HG03342 (cell line): ENCODE results near the gene ANKRD42.
"Not testable (repeated sequence)": the region's sequence is repeated elsewhere in the genome, so short reads cannot be mapped to it uniquely, and the experiment has no call there.

Experiments used
- ATAC-seq: cut with Tn5 transposase; IDR thresholded peaks from one replicate; pipeline ENCODE4 v1.9.1; 2021; ENCODE audit warnings: mild to moderate bottlenecking, moderate library complexity; ENCODE audit not compliant: unreplicated experiment

The ANKRD42 gene

GRCh38 chr11:83235825-83236224 is 42.3 kb downstream of the ANKRD42 start:
- no peak for ATAC-seq

DNA sequence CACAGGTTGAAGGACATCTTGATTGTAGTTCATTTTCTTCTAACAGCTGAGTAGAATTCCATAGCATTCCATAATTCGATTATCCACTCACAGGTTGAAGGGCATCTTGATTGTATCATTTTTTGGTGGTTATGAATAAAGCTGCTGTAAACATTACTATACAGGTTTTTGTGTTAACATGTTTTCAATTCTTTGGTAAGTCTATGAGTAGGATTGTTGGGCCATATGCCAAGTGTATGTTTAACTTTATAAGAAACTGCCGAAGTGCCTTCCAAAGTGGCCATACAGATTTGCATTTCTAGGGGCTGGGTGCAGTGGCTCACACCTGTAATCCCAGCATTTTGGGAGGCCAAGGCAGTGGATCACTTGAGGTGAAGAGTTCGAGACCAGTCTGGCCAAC is 44.6 kb downstream of the ANKRD42 start:
- ATAC-seq = no peak

DNA sequence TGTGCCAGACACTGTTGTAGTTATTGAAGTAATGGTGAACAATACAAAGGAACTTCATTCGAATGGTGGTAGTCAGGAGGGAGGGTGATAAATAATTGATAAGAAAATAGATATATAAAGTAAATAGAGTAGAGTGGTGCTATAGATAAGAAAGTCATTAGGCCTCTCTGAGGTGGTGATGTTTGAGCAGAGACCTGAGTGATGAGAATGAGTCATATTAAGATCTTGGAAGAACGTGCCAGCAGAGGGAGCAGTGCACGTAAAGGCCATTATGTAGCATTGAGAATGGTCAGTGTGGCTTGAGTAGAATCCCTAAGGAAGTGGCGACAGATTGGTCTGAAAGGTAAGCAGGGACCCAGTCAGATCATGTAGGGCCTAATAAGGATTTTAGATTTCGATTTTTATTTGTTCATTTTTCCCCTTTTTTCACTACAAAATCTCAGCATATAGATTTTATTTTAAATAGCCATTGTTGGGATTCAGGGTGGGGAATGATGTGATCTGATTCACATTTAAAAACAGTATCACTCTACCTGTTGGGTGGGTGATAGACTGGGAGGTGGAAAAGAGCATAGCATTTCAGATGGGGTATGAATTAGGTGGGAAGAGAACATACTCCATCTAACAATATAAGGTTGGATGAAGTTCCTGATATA is 47.9 kb downstream of the ANKRD42 start:
- ATAC-seq = peak; percentile 69

DNA sequence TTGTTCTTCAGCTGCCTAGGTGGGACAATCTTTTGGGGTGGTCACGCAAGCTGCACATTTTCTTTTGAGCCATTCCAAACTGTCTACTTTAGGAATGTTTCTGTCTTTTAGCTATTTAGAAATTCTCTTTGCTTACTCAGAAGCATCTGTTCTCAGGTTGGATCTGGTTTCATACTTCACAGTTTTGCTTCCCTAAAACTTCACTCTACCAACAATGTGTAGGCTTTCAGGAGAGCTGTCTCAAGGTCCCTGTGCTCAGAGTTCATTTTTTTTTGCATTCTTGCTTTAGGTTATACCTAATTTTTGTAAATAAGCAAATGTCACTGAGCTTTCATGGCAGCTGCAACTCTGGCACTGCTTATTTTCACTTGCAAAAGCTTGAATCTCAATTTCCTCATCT is 55.9 kb downstream of the ANKRD42 start:
- ATAC-seq = no peak

DNA sequence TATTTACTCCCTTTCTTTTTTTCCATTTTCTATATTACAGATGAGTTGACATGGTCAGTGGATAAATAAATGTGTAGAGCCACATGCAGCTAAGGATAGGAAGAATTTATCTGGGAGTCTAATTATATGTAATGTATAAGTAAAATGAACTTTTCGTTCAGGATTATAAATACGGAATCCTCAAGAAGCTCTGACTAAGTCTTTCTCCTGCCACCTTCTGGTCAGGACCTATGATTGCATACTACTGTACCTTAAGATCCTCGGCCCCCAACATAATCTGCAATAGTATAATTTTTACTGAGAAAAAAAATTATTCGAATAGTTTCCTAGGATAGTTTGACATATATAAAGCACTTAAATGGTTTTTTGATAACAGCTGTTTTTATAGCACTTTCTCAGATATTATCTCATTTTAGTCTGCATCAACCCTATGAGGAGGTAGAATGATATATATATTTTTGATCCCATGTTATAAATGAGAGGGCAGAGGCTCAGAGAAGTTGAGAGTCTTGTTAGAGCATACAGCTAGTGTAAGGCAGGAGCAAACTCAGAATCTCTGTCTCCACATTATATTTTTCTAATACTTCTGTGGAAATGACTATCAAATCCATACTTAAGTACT is 56.6 kb downstream of the ANKRD42 start:
- peak; percentile 67 for ATAC-seq

DNA sequence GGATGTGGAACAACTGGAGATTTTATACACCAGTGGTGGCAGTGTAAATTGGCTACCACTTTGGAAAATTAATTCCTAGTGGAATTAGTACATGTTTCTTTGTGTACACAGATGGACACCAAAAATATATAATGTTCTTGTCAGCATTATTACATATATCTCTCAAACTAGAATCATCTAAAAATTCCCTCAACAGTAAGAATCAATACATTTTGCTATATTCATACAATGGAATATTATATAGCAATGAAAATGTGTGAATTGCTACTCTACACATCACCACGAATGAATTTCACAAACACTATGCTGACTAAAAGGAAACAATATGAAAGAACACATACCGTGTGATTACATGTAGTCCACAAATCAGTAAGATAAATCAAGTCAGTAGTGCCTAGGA is 58.8 kb downstream of the ANKRD42 start:
- no peak for ATAC-seq

DNA sequence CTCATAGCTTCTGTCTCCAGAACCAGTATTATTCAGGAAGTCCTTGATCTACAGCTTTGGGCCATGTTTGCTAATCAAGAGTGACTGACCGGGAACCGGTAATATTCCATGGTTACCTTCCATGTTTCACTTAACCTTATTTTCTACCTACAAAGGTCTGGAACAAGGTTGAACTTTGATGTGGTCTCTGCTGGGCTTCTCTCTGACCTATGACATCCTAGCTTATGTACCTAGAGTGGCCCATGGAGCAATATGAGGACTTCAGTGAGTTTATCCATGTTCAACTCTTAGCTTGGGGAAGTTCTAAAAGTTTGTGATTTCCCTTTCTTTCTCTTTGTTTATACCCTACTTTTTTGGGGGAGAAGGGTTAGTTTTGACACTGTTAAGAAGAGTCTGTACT is 59.4 kb downstream of the ANKRD42 start:
- ATAC-seq = no peak

- ATAC-seq = no peak
Observed at GRCh38 chr11:83255366-83255765, 61.9 kb downstream of the ANKRD42 start.

GRCh38 chr11:83256602-83257340 is 63.3 kb downstream of the ANKRD42 start:
- ATAC-seq = no peak

GRCh38 chr11:83257761-83258168 is 64.3 kb downstream of the ANKRD42 start:
- no peak for ATAC-seq

GRCh38 chr11:83259559-83259958 is 66.0 kb downstream of the ANKRD42 start:
- ATAC-seq = no peak

GRCh38 chr11:83265331-83265730 is 71.8 kb downstream of the ANKRD42 start:
- ATAC-seq = no peak

DNA sequence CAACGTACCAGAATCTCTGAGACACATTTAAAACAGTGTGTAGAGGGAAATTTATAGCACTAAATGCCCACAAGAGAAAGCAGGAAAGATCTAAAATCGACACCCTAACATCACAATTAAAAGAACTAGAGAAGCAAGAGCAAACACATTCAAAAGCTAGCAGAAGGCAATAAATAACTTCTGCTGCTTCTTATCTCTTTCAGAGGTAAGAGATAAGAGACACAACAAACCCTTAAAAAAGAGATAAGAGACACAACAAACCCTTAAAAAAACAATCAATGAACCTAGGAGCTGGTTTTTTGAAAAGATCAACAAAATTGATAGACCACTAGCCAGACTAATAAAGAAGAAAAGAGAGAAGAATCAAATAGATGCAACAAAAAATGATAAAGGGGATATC is 75.6 kb downstream of the ANKRD42 start:
- ATAC-seq = not testable (repeated sequence)

DNA sequence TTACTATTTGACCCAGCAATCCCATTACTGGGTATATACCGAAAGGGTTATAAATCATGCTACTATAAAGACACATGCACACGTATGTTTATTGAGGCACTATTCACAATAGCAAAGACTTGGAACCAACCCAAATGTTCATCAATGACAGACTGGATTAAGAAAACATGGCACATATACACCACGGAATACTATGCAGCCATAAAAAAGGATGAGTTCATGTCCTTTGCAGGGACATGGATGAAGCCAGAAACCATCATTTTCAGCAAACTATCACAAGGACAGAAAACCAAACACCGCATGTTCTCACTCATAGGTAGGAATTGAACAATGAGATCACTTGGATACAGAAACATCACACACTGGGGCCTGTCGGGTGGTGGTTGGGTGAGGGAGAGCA is 78.2 kb downstream of the ANKRD42 start:
- not testable (repeated sequence) for ATAC-seq

GRCh38 chr11:83272627-83273026 is 79.1 kb downstream of the ANKRD42 start:
- ATAC-seq = no peak

GRCh38 chr11:83275888-83276641 is 82.6 kb downstream of the ANKRD42 start:
- ATAC-seq = no peak

- no peak for ATAC-seq
Observed at GRCh38 chr11:83278351-83278750, 84.8 kb downstream of the ANKRD42 start.

- ATAC-seq = no peak
Observed at GRCh38 chr11:83280256-83280655, 86.7 kb downstream of the ANKRD42 start.

- ATAC-seq = no peak
Observed at GRCh38 chr11:83282084-83282716, 88.7 kb downstream of the ANKRD42 start.

- no peak for ATAC-seq
Observed at GRCh38 chr11:83284501-83285150, 91.1 kb downstream of the ANKRD42 start.
